Psoas muscle (tissue), 8 donors: Measurements from ENCODE around the gene TMEM174. TPM values are rescaled to one million over a fixed set of nuclear protein-coding genes. Genes with fewer than 3 reads are reported as not detected.

Experiments
- ATAC-seq, 4 donors: fragments of 200-7000 bp; cut with Tn5 transposase; one replicate each; pipeline ENCODE4 v1.9.1; 2020; ENCODE audit warnings: moderate library complexity in 3 of 4, mild to moderate bottlenecking in 2 of 4
- DNase-seq, 2 donors: peaks; one replicate each; pipeline ENCODE4 v3.0.0-alpha.2; 2020
- H3K27ac ChIP-seq: fragments of 200-600 bp; one replicate; pipeline ENCODE4 v1.8.0; 2022
- H3K27me3 ChIP-seq, 3 donors: fragments of 200-600 bp in 1 of 3; one replicate each; pipeline versions ENCODE4 v1.6.1 to v1.8.0; 2013 to 2022; ENCODE audit warnings: low read length in 2 of 3, mild to moderate bottlenecking in 2 of 3, moderate library complexity in 1 of 3; ENCODE audit not compliant: insufficient read depth in 3 of 3
- H3K36me3 ChIP-seq, 2 donors: fragments of 200-600 bp in 1 of 2; one replicate each; pipeline versions ENCODE4 v1.6.1 to v1.8.0; 2013 to 2022; ENCODE audit warnings: low read depth in 1 of 2, mild to moderate bottlenecking in 1 of 2, moderate library complexity in 1 of 2; ENCODE audit not compliant: insufficient read depth in 1 of 2
- H3K4me1 ChIP-seq: fragments of 200-600 bp; one replicate; pipeline ENCODE4 v1.8.0; 2022
- H3K4me3 ChIP-seq: fragments of 200-600 bp; one replicate; pipeline ENCODE4 v1.8.0; 2022; ENCODE audit warnings: mild to moderate bottlenecking
- H3K9me3 ChIP-seq: fragments of 200-600 bp; one replicate; pipeline ENCODE4 v1.8.0; 2022
- WGBS, 3 donors: extraction: QIAGEN DNeasy Blood & Tissue Kit; methylation state at CpG; one replicate each; pipeline versions ENCODE4 v1.1.6 to v1.1.7; 2013; 5-methylcytosine and 5-hydroxymethylcytosine counted together
- intact Hi-C, 2 donors: fragments of 100-400 bp; cut with DNase I; formaldehyde crosslinking; loops; one replicate each; pipeline versions ENCODE4 v1.11.0 to v1.14.2; 2022
- polyA plus RNA-seq, 3 donors: library from polyadenylated mRNA; stranded (reverse); fragments of 200-250 nt; gene quantifications; one replicate each; pipeline ENCODE4 v1.2.3, GENCODE V29; 2013
- total RNA-seq, 4 donors: library from RNA; stranded (reverse); fragmentation: NEBNext Ultra II Directional in 2 of 4; extraction: Animal tissue kit (Norgen Biotek cat#: 25700) in 2 of 4; gene quantifications; one replicate each; pipeline versions ENCODE4 v1.2.1 to v1.2.4, GENCODE V29; 2021 to 2023
- TF ChIP-seq, protein P1 (sequence below): fragments of 200-600 bp; IDR thresholded peaks from one replicate; pipeline ENCODE4 v1.8.0; 2022; ENCODE audit warnings: antibody characterized with exemption
- donor health status: healthy with polysubstance abuse.
- donor health status: DM: no; HTN: no; CAD: no; lungs with moderate emphysema.
- donor health status: Bipolar disorder and iron deficiency.
- donor health status: healthy.
- donor health status: DM: yes; HTN: yes; CAD: no.
- donor health status: DM: no; HTN: no; CAD: no.
- donor health status: DM: no; HTN: no; CAD: no.
- donor health status: DM: yes; HTN: yes; CAD: no.

TMEM174 gene
- total and polyA plus RNA-seq, 7 donors = not detected

DNA sequence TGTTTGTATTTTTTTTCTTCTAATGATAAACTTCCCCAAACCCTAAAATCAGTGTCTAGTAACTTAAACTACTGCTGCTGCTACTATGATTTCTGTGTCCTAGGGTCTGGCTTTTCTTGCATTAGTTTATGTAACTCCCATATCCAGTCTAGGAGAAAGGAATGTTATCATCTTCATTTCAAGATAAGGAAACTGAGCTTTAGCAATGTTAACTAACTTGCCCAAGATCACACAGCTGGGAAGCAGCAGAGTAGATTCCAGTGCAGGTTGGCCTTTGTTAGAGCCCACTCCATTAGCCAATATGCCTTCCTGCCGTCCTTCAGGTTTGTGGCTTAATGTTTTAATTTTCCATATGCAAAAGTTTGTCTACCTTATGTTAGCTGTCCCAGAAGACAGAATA lies 42.2 kb upstream of the TMEM174 start:
- Histone ChIP-seq H3K4me1 (no peaks in the 10 kb centered on the region), H3K27ac (no peak overlapping the region), H3K36me3 (no peaks in the 10 kb centered on the region), H3K9me3 (no peaks in the 10 kb centered on the region), H3K27me3 (peaks cover 0 to 5% (median 0%) of the 10 kb centered on the region in 3 donors), H3K4me3 (no peak overlapping the region)
- DNase-seq (no peak), ATAC-seq (no peak)
- WGBS, 3 donors = 71 to 81% (median 76%) methylated on average over 1 of the region's 1 CpG
- intact Hi-C loops = no loop called here
- TF ChIP-seq, protein P1, sequence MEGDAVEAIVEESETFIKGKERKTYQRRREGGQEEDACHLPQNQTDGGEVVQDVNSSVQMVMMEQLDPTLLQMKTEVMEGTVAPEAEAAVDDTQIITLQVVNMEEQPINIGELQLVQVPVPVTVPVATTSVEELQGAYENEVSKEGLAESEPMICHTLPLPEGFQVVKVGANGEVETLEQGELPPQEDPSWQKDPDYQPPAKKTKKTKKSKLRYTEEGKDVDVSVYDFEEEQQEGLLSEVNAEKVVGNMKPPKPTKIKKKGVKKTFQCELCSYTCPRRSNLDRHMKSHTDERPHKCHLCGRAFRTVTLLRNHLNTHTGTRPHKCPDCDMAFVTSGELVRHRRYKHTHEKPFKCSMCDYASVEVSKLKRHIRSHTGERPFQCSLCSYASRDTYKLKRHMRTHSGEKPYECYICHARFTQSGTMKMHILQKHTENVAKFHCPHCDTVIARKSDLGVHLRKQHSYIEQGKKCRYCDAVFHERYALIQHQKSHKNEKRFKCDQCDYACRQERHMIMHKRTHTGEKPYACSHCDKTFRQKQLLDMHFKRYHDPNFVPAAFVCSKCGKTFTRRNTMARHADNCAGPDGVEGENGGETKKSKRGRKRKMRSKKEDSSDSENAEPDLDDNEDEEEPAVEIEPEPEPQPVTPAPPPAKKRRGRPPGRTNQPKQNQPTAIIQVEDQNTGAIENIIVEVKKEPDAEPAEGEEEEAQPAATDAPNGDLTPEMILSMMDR = no peak

DNA sequence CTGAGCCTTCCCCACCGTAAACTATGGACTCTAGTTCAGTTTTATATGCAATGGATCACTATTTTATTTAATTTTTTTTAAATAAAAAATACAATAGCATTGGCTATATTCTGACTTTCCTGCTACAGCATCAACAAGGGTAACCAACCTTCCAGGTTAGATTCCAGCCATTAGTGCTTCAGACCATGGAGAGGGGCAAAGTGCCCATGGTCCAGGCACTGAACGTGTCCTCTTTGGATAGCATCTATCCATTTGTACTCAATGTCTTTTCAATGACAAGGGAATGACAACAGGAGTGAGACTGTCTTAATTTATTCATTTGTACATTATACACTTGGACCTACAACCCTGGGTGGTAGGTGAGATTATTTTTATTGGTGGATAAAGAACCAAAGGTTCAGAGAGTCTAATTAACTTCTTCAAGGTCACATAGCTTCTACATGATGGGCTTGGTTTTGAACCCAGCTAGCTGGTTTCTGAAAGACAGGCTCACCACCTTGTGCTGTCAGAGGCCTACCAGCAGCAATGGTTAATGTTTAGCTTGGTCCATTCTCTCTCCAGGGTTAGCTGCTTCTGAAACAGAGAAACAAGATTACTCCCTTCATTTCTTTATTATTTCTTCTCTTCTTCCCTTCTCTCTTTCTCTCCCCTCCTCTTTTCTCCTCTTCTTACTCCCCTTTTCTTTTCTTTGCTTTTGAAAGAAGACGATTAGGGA lies 41.1 kb upstream of the TMEM174 start:
- intact Hi-C loops = no loop called here

DNA sequence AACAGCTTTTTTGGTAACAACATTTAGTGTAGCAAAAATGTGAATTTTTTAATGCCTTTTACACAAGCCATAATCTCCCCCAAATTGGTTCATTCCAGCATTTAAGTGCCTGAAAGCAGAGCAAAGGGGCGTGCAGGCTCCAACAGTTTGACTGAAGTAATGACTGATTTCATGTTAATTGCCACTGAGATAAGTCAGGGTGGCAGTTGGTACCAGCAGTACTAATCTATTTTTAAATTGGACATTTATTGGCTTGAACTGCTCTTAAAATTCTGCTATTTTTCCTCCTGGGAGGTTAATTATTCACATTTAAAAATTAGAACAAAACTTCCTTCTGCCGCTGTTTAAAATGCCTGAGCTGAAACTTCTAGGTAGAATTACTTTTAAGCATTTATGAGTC lies 40.2 kb upstream of the TMEM174 start:
- intact Hi-C loops = no loop called here
- WGBS, 3 donors = 81 to 87% (median 83%) methylated on average over 2 of the region's 2 CpGs
- H3K36me3 ChIP-seq = no peaks in the 10 kb centered on the region
- DNase-seq (no peak), ATAC-seq (no peak)
- no peaks in the 10 kb centered on the region for H3K4me1 ChIP-seq
- H3K27ac ChIP-seq = no peak overlapping the region
- TF ChIP-seq, protein P1 = no peak
- H3K27me3 ChIP-seq = peaks cover 0 to 18% (median 1%) of the 10 kb centered on the region in 3 donors
- H3K9me3 ChIP-seq = no peaks in the 10 kb centered on the region
- no peak overlapping the region for H3K4me3 ChIP-seq

More for the DNA sequence above, 41.1 kb upstream of the TMEM174 start:
- H3K4me3 ChIP-seq = no peak overlapping the region
- H3K9me3 ChIP-seq = no peaks in the 10 kb centered on the region
- no peaks in the 10 kb centered on the region for H3K36me3 ChIP-seq
- DNase-seq = no peak
- H3K4me1 ChIP-seq = no peaks in the 10 kb centered on the region
- no peak for ATAC-seq
- WGBS, 3 donors = 69 to 81% (median 73%) methylated on average over 3 of the region's 3 CpGs
- no peak overlapping the region for H3K27ac ChIP-seq
- TF ChIP-seq, protein P1 = no peak
- peaks cover 0 to 12% (median 1%) of the 10 kb centered on the region in 3 donors for H3K27me3 ChIP-seq

DNA sequence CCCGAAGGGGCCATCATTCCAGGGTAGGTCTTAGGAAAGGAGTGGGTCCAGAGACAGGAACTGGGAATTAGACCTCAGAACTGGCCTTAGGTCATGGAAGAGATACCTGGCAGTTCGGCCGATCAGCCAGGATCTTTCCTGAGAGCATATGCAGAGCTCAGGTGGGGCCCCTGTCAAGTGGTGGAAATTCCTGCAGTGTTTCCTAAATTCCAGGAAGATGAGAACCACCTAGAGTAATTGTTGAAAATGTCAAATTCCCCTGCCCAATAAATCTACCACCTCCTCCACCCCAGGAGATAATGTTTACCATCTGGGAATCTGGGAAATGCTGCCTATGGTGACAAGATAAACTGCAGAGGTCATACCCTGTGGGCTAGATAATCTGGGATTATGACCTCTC lies 38.0 kb upstream of the TMEM174 start:
- no peaks in the 10 kb centered on the region for H3K9me3 ChIP-seq
- TF ChIP-seq, protein P1 = no peak
- H3K27ac ChIP-seq = no peak overlapping the region
- intact Hi-C loops = no loop called here
- peaks cover 0 to 19% (median 1%) of the 10 kb centered on the region in 3 donors for H3K27me3 ChIP-seq
- H3K36me3 ChIP-seq = no peaks in the 10 kb centered on the region
- no peak for ATAC-seq
- H3K4me3 ChIP-seq = no peak overlapping the region
- H3K4me1 ChIP-seq = no peaks in the 10 kb centered on the region
- 91 to 95% (median 93%) methylated on average over 3 of the region's 3 CpGs for WGBS, 3 donors
- DNase-seq = no peak
